ENCODE results near the gene ATG5. TPM values are rescaled to one million over a fixed set of nuclear protein-coding genes. Genes with fewer than 3 reads are reported as not detected.

ATG5 gene
- total RNA-seq: 38.2 and 43.5 TPM in 2 replicates

GRCh38 chr6:106325336-106326178 is at the start of gene ATG5:
Gene ATG5, minus strand, starts transcription at chr6:106325760. Its CDS starts 9,552 bp downstream, at chr6:106316208.

GRCh38 chr6:106360410-106360988 is 34.9 kb upstream of the ATG5 start, which contains the start of gene CRYBG1:
Gene CRYBG1, plus strand, starts transcription at chr6:106360717. Its CDS starts 192 bp downstream, at chr6:106360909.

Small RNA genes within 50 kb of the gene (small RNA-seq; reads per million reads assigned to genes)
- not detected for gene RF00015
- gene RN7SL47P: not detected
- gene RNU6-344P: not detected

Other genes starting within 250 kb of the ATG5 start
- gene PRDM1, start 239.4 kb downstream of the ATG5 start, total RNA-seq: 2.9 and 7.7 TPM in 2 replicates
- 34.6 and 40.6 TPM in 2 replicates for gene CRYBG1, start 35.0 kb upstream of the ATG5 start, total RNA-seq

Measured in vein endothelial cell (primary cell).